GM12864 (cell line): ENCODE data around the gene ACTN2.

Experiments
- DNase-seq: peaks from one replicate; pipeline ENCODE4 v3.0.0-alpha.2; 2011; ENCODE audit warnings: low read depth
- H3K4me3 ChIP-seq: 2 replicates; pipeline ENCODE4 v1.5.1; 2011; ENCODE audit warnings: mild to moderate bottlenecking, low read depth, low read length, control low read depth
- CTCF ChIP-seq: IDR thresholded peaks from 2 replicates; pipeline ENCODE4 v1.5.1; 2011; ENCODE audit warnings: low read depth, mild to moderate bottlenecking, moderate library complexity, low read length, control low read depth, inconsistent platforms; ENCODE audit errors: missing control alignments

ACTN2 gene

GRCh38 chr1:236785477-236785876 is 99.2 kb downstream of the ACTN2 start:
- H3K4me3 ChIP-seq, result no peak overlapping the region
- no peak for TF ChIP-seq CTCF
- no peak for DNase-seq

- TF ChIP-seq CTCF, result no peak
- no peak overlapping the region for H3K4me3 ChIP-seq
- DNase-seq, result no peak
These were observed 100.2 kb downstream of the ACTN2 start for GRCh38 chr1:236786453-236786852.

- peak overlapping the region; percentile 65 for H3K4me3 ChIP-seq
- DNase-seq, result no peak
- TF ChIP-seq CTCF, result no peak
These were observed 108.3 kb downstream of the ACTN2 start for GRCh38 chr1:236794585-236795034.

- H3K4me3 ChIP-seq, result peak within 1 kb of the TSS; percentile 65
- DNase-seq, result peak; percentile 96
- TF ChIP-seq CTCF, result no peak
These were observed 108.9 kb downstream of the ACTN2 start, which contains the start of gene MTR for GRCh38 chr1:236795035-236795756. Gene MTR, plus strand, starts transcription at chr1:236795292. Its CDS starts 412 bp downstream, at chr1:236795704.

- no peak for TF ChIP-seq CTCF
- peak; percentile 13 for DNase-seq
- peak overlapping the region; percentile 65 for H3K4me3 ChIP-seq
These were observed 109.7 kb downstream of the ACTN2 start for GRCh38 chr1:236795757-236796667.

- TF ChIP-seq CTCF, result no peak
- DNase-seq, result no peak
- H3K4me3 ChIP-seq, result no peak overlapping the region
These were observed 112.7 kb downstream of the ACTN2 start for GRCh38 chr1:236799001-236799400.
